ENCODE results near the gene SDR42E1. TPM values are rescaled to one million over a fixed set of nuclear protein-coding genes. Genes with fewer than 3 reads are reported as not detected.

The SDR42E1 gene
- total RNA-seq, 2 donors from 2014 or later: 8.5 to 9.1 TPM

GRCh38 chr16:82006036-82006435 lies 5.2 kb downstream of the SDR42E1 start:
- no peak for TF ChIP-seq CTCF (IDR thresholded peaks at IDR 0.05)
- DNase-seq: no peak
- Histone ChIP-seq H3K4me3 (no peak overlapping the region), H3K27me3 (no peaks in the 10 kb centered on the region), H3K4me1 (no peaks in the 10 kb centered on the region), H3K9me3 (no peaks in the 10 kb centered on the region), H3K9ac (ENCODE audit: low read depth in 2 of 2, low read length in 2 of 2) (no peak overlapping the region), H3K36me3 (no peaks in the 10 kb centered on the region), H3K27ac (no peak overlapping the region)
- intact Hi-C loops (cut with DNase I): no loop called here

- no peak for DNase-seq
- intact Hi-C loops (cut with DNase I): no loop called here
- TF ChIP-seq CTCF (IDR thresholded peaks at IDR 0.05): no peak
- no peak overlapping the region for H3K9ac ChIP-seq (ENCODE audit: low read depth in 2 of 2, low read length in 2 of 2)
- no peaks in the 10 kb centered on the region for H3K4me1 ChIP-seq
- H3K27ac ChIP-seq: no peak overlapping the region
- H3K27me3 ChIP-seq: no peaks in the 10 kb centered on the region
- H3K9me3 ChIP-seq: no peaks in the 10 kb centered on the region
- H3K4me3 ChIP-seq: no peak overlapping the region
- H3K36me3 ChIP-seq: no peaks in the 10 kb centered on the region
Measured at GRCh38 chr16:82005027-82005830, 6.0 kb downstream of the SDR42E1 start.

GRCh38 chr16:82004601-82005000 lies 6.7 kb downstream of the SDR42E1 start:
- Histone ChIP-seq H3K27ac (no peak overlapping the region), H3K9me3 (no peaks in the 10 kb centered on the region), H3K4me1 (no peaks in the 10 kb centered on the region), H3K36me3 (no peaks in the 10 kb centered on the region), H3K27me3 (no peaks in the 10 kb centered on the region), H3K9ac (ENCODE audit: low read depth in 2 of 2, low read length in 2 of 2) (no peak overlapping the region), H3K4me3 (no peak overlapping the region)
- TF ChIP-seq CTCF (IDR thresholded peaks at IDR 0.05): no peak
- no peak for DNase-seq
- intact Hi-C loops (cut with DNase I): no loop called here

- no peaks in the 10 kb centered on the region for H3K36me3 ChIP-seq
- DNase-seq: no peak
- no peak overlapping the region for H3K27ac ChIP-seq
- H3K4me3 ChIP-seq: no peak overlapping the region
- H3K9me3 ChIP-seq: no peaks in the 10 kb centered on the region
- TF ChIP-seq CTCF (IDR thresholded peaks at IDR 0.05): no peak
- no peak overlapping the region for H3K9ac ChIP-seq (ENCODE audit: low read depth in 2 of 2, low read length in 2 of 2)
- H3K4me1 ChIP-seq: no peaks in the 10 kb centered on the region
- no peaks in the 10 kb centered on the region for H3K27me3 ChIP-seq
- intact Hi-C loops (cut with DNase I): no loop called here
Measured at GRCh38 chr16:82002831-82003230, 8.4 kb downstream of the SDR42E1 start.

- Histone ChIP-seq H3K36me3 (no peaks in the 10 kb centered on the region), H3K9ac (ENCODE audit: low read depth in 2 of 2, low read length in 2 of 2) (no peak overlapping the region), H3K27ac (no peak overlapping the region), H3K27me3 (no peaks in the 10 kb centered on the region), H3K9me3 (no peaks in the 10 kb centered on the region), H3K4me3 (no peak overlapping the region), H3K4me1 (no peaks in the 10 kb centered on the region)
- intact Hi-C loops (cut with DNase I): no loop called here
- TF ChIP-seq CTCF (IDR thresholded peaks at IDR 0.05): no peak
- DNase-seq: no peak
Measured at GRCh38 chr16:81997738-81998137, 13.5 kb downstream of the SDR42E1 start.

Measured in colonic mucosa (tissue), 4 donors.